Amygdala (tissue), 56 donors: ENCODE results near the gene TMTC2.
"Not testable (repeated sequence)": the region's sequence is repeated elsewhere in the genome, so short reads cannot be mapped to it uniquely, and the experiment has no call there.

ENCODE experiments used
- DNase-seq, 56 donors: peaks; one replicate each; lab custom pipeline; 2025; lab: John Stamatoyannopoulos, UW

The TMTC2 gene

DNA sequence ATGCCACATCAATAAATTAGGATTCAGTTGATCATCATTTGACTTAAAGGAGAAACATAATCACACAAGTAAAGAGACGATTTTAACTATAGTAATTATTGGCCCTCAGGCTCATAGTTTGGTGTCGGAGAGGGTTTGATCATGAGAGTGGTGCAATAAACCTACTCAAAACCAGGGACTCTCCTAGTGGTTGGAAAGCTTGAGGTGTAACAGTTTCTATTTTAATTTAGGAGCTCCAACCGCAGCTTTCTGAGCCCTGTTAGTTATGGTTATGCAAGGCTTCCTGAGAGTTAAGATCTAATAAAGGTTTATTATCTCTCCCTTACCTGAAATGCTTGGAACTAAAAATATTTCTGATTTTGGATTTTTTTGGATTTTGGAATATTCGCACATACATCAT is 36.4 kb downstream of the TMTC2 start:
- no peak for DNase-seq

DNA sequence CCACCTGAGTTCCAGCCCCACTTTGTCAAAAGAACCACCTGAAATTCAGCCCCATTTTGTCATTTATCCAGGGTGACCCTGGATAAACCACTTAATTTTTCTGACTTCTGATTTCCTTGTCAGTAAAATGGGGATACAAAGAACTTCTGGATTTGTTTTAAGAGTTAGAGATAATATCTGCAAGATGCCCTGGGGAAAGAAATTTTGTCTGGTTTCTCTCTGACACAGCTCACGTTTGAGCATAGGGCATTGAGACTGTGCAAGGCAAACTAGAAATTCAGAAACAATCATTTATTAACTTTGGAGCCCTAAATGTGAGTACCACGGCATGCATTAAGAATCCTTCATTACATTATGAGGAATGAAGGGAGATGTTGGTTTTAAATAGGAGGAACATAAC is 37.2 kb downstream of the TMTC2 start:
- DNase-seq, result no peak

DNA sequence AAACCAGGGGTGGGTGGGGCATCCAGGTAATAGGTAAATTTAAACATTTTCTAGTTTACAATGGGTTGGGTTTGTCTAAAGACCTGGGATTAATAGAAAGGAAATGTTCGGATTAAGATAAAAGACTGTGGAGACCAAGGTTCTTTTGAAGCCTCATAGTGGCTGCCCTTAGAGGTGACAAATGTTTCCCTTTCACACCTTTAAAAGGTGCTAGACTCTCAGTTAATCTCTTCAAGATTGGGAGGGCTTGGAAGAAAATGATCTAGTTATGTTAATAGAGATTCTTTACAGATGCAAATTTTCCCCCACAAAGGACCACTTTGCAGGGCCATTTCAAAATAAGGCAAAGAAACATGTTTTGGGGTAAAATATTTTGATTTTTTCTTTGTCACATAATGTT is 39.0 kb downstream of the TMTC2 start:
- no peak for DNase-seq

DNA sequence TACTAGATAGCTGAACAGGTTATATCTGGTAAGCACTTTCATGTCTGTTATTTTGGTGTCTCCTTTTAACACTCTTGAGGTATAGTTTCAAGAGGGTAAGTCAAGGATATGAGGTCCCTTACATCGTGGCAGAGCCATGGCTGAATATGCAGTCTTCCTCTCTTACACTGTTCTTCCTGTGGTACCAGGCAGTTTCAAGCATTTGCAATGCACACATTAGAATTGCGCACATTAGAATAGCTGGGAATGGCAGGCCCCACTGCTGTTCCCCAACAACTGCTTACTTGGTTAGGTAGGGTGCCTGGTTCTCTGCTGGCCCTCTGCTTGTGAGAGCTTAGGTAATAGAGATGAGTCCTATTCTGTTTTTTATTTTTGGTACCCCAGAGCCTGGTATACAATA is 41.2 kb downstream of the TMTC2 start:
- DNase-seq, result no peak

DNA sequence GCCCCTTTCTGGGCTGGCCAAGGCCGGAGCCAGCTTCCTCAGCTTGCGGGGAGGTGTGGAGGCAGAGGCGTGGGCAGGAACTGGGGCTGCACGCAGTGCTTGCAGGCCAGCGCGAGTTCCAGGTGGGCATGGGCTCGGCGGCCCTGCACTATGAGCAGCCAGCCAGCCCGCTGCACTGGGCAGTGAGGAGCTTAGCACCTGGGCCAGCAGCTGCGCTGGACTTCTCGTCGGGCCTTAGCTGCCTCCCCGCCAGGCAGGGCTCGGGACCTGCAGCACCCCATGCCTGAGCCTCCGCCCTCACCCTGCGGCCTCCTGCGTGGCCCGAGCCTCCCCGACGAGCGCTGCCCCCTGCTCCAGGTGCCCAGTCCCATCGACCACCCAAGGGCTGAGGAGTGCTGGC is 42.0 kb downstream of the TMTC2 start:
- no peak for DNase-seq

DNA sequence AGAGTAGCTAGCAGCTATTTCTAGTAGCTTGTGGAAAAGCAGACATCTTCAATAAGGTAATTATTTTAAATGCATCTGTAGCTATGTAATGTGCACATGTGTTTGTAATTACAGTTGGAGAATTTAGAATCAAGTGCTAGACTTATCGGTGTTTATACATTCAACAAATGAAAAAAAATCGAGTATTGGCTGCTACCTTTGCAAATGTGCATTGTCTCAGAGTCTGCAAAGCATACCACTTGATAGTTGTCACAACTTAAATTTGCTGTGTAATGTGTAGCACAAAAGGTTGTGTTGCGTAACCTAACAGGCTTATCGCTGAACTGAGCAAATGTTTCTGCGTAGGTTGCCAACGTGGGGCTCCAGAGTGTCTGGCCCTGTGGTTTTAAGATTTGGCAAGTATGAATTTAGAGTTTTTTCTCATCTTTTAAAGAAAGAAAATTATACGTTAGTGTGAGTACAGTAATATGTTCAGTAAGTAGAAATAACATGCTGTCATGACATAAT is 44.3 kb downstream of the TMTC2 start:
- no peak for DNase-seq

DNA sequence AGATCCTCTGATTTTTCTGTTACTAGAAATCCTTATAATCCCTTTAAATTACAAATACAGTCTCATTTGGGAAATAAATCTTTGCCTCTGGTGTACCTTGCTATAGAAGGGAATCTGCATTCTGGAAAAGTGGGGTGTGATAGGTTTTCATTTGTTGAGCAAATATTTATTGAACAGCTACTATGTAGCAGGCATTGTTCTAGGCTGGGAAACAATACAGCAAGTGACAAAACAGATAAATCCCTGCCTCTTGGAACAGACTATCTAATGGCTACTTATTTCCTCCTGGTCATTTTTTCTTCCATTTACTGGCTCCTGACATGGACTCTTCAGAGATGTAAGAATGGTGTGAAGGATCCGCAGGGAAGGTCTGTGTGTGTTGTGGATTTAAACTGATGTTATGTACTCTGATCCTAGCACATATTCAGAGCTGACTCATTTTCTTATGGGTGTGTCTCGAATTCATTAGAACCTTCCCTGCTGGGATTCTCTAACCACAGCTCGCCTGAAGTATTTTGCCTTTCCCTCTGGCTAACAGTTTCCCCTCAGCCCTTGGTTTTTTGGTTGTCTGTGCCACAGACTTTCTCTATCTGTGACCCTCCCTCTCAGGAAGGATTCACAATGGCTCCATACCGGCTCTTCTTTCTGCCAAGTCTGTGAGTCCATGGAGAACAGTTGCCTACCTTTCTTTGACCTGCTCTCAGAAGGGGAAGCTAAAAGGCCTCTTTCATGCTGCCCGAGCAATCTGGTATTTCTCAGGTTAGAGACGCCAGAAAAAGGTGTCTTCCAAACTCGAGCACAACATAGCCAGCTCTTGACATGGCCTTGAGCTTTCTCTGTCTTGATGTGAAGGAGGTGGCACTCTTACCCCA is 53.7 kb downstream of the TMTC2 start:
- no peak for DNase-seq

DNA sequence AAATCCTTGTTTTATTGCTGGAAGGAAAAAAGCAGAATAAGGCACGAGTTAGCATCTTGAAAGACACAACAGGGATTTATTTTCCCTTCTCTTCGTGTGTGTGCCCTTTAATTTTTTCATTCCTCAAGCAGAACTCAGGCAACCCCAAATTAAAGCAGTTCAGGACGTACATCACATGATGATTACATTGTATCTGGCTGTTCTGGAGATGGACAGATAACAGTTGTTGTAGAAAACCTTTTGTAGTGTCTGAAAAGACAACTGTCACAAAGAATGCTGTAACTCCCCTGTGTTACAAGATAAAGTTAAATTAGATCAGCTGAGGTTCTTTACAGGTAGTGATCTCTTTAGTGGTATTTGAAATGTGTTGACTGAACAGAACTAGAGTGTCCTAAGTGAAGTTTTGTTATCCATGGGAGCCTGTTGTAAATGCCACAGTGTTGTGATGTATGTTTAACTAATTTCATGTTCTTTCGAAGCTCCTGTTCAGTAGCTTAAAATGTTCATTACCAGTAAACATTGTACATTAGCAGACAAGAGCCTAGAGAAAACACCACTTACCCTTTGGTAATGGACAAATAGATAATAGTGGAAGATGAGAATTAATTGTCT is 58.5 kb downstream of the TMTC2 start:
- no peak for DNase-seq

DNA sequence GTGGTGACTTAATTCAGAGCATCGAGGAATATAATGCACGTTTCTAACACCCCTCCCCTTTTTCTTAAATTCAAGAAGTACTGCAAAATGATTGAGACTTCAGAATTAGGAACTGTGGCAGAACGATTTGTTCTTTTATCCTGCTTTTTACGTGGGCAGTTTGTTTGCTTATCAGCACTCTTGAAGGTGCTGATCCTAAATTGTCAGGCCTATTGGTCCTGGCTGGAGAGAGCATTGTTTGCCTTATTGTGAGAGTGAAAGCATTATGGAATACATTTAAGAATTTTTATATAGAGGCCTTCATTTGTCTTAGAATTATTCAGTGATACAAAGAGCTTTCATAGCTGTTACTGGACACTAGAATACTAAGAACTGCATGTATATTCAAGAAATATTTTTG is 59.1 kb downstream of the TMTC2 start:
- no peak for DNase-seq

DNA sequence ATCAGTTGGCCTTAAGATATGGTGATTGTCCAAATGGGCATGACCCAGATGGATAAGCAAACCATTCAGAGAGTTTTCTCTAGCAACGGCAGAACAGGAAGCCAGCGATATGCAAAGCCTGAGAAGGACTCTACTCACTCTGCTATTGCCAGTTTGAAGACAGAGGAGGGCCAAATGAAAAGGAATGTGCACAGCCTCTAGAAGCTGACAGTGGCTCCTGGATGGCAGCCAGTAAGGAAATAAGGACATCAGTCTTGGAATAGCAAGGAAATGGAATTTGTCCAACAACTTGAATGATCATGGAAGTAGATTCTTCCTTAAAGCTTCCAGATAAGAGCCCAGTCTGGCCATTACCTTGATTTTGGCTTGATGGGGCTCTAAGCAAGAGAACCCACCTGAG is 60.0 kb downstream of the TMTC2 start:
- DNase-seq, result peak in 1 of 56 donors; percentile 13

DNA sequence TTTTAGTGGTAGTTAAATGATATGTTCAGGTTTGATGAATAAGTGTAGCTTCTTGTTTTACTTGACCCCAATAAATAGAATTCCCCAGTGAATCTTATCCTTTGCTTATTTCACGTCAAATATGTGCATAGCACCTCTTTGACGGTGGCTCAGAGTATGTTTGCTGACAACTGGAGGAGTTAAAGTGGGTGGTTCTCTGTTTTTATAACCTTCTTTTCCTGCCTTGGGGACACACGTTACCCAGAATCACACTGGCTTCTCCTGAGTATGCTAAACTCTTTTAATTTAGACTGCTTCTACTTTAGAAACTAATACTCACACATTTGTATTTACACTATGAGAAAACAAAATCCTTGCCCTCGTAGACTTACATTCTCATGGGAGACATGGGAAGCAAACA is 62.3 kb downstream of the TMTC2 start:
- DNase-seq, result no peak

DNA sequence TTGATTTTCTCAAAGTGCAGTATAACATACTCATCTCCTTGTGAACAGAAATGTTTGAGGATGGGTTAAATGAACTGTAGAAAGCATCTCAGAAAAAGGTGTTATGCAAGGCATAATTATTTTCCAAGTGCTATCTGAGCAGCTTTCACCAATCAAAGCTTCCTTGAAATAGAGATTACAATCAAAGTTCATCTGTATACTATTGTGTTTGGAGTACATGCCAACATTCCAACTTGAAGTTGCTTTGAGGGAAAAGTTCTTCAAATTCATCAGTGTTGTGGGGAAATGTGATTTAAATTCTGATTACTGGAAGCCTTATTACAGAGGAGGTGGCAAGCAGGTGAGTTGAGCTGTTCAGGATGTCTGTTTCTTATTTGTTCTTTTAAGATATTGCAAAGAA is 68.2 kb downstream of the TMTC2 start:
- DNase-seq, result no peak

DNA sequence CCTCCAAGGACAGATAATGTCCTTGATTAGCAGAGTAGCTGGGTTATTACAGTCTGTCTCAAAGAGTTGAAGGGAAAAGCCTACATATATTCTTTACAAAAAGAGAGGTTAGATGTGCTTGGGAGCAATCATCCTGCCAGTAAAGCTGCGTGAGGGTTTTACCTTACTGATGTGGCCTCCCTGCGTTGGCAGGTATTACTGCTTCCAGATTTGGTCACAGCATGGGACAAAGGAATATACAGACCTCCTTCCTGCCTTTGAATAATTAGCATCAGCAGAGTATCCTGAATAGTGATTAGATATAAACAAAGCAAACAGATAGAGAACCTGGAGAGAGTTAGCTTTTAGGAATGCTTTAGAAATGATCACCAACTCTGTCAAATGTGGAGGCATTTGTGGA is 69.6 kb downstream of the TMTC2 start:
- no peak for DNase-seq

DNA sequence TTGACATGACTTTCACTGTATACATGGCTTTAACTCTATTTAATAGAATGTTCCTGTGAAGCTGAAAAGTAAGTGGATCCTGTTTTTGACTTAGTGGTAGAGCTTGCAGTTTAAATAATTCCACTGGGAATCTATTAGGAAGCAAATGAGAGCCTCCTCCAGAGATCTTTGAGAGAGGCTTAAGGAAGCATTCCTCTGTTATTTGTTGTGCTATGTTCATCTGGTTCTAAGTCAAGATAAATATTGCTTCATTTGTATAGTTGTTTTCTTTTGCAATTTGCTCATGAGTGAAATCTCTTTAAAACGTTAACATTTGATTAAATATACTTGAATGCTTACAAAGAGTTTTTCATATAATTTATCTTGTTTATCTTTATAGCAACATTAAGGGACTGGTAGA is 70.4 kb downstream of the TMTC2 start:
- no peak for DNase-seq

DNA sequence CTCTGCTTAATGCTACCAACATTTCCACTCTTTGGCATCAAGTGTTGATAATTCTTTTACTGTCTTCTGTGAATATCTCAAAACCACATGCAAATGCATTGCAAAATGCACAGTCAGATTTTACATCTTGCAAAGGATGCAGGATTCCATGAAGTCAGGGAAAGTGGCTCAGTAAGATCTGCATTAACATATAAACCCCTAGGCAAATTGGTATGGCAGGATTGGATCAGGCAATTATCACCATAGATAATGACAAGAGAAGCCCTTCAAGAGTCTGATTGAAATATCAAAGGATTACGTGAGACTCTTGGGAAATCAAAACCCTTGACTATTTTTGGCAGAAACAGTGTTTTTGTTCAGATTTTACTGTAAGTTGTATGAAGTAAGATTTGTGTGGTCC is 71.0 kb downstream of the TMTC2 start:
- no peak for DNase-seq

DNA sequence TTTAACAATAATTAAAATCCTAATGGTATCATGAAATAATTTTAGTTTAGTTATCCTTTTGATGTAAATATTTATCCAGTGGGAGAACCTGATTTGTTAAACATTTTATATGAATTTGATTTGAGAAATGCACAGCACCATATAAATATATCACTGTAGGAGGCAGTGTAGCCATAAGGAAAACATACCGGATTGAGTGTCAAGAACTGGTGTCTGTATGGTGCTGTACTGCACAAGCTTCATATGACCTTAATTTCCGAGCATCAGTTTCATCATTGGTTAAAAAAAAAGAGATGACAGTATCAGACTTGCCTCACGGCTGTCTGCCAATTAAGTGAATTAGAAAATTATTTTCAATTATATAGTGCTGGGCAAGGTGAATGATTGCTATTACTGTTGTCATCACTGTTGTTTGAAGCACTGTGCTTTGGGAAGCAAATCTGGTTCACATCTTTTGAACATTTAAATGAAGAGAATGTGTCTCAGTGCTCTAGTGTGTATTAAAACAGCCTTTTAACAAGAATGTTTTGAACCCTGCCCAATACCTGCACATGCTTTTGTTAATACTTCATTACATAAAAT is 72.1 kb downstream of the TMTC2 start:
- DNase-seq, result no peak

DNA sequence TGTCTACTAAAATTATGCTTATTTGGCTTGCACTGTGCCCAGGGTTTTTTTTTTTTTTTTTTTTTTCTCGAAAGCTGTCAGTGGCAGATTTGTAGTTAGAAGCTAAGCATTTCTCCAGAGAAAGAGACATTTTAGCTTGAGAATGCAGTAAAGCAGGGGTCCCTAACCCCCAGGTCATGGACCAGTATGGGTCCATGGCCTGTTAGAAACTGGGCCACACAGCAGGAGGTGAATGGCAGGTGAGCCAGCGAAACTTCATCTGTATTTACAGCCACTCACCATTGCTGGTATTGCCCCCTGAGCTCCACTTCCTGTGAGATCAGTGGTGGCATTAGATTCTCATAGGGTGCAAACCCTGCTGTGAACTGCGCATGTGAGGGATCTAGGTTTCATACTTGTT is 73.7 kb downstream of the TMTC2 start:
- no peak for DNase-seq

DNA sequence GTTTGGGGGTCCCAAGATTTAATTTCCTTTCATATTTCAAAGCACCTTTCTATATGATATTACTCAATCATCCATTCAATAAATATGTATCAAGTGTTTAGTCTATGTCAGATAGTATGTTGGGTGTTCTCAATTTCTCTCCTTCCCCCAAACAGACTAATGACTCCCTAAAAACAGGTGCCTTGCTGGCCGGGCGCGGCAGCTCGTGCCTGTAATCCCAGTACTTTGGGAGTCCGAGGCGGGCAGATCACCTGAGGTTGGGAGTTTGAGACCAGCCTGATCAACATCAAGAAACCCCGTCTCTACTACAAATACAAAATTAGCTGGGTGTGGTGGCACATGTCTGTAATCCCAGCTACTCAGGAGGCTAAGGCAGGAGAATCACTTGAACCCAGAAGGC is 78.5 kb downstream of the TMTC2 start:
- DNase-seq, result not testable (repeated sequence)

DNA sequence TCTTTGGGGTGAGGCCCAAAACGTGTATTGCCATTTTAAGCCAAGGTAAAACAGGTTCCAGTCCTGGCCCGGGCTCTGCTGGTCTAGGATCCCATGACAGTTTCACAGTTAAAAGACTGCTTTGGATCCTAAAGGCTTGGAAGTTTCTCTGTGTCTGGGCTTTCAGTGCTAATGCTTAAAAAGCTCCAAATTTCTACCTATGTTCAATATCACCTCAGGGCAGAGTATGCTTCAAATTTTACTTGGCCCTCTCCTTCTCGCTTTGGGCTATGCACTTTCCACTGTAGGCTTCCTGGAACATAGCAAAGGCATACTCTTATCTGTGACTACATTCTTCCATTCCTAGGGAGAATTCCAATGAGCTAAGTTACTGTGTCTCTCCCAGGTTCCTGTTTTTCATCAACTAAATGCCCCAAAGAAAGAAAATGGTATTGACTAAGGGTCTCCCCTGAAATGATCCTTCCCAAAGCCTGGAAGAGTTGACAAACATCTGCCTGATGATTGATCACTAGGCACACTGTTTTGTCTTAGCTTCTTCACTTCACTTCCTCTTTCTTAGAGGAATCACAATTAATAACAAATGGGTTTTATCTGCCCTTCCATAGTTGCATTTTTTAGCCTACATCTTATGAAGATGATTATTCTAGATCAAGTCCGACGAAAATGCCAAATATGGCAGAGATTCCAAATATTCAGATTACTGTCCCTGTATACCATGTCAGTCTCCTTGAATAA is 79.4 kb downstream of the TMTC2 start:
- no peak for DNase-seq

DNA sequence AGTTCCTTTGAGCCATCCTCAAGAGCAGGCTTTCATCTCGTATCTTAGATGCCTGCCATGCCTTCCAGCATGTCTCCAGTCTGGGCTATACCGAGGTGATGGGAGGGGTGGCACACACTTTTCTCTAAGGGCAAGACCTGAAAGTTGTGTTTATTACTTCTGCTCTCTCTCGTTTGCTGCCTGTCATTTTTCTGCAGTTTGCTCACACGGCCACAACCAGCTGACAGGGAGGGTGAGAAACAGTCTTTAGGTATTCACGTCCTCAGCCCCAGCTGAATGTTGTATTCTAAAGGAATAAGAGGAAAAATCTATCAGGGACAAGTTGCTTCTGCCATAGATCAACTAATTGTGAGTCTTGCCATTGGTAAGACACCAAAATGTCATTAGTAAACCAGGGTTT is 88.0 kb downstream of the TMTC2 start:
- DNase-seq, result no peak

DNA sequence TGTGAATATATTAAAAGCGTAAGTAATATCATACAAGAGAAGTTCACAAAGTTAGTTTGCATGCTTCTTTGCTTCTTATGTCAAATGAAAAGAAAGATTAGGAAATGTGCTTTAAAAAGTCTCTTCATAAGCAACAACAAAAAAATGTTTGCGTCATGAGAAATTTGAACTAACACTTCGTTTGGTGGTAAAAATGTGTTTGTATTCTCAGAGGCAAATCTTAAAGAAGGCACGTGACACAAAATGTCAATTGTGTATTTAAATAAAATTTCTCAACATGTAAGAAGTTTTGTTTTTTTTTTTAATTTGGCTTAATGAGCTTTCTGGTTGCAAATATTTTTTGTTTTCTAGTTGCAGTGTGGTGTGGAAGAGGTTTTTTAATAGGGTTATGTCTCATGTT is 93.8 kb downstream of the TMTC2 start:
- no peak for DNase-seq
